Measurements from ENCODE around the gene SPACA4. TPM values are rescaled to one million over a fixed set of nuclear protein-coding genes. Genes with fewer than 3 reads are reported as not detected.

SPACA4 gene
- polyA plus RNA-seq, 3 donors, result not detected

GRCh38 chr19:48623556-48624066 is 17.1 kb downstream of the SPACA4 start:
- peak overlapping the region; percentile 66 to 87 for H3K4me3 Mint-ChIP-seq
- WGBS (ENCODE audit: insufficient coverage), result 42% methylated on average over 7 of the region's 8 CpGs

GRCh38 chr19:48624067-48624594 is 17.6 kb downstream of the SPACA4 start:
- Histone ChIP-seq H3K27me3 (ENCODE audit: control insufficient read depth in 2 of 2, insufficient read depth in 2 of 2, low read length in 2 of 2) (no peaks in the 10 kb centered on the region), H3K4me1 (ENCODE audit: control insufficient read depth in 1 of 2, insufficient read depth in 2 of 2, low read length in 2 of 2) (peaks cover 65 to 69% of the 10 kb centered on the region in 2 donors), H3K79me2 (ENCODE audit: insufficient read depth, low read length) (peaks cover 32% of the 10 kb centered on the region), H4K20me1 (ENCODE audit: insufficient read depth, low read length) (peaks cover 17% of the 10 kb centered on the region), H3K4me3 (replicated peaks in 1 of 3; ENCODE audit: low read depth in 2 of 3, low read length in 3 of 3) (peak overlapping the region in 2 of 3 experiments; percentile 34 to 62), H3K27ac (ENCODE audit: low read depth in 1 of 2, low read length in 2 of 2) (peak overlapping the region; percentile 19 to 92), H3K9me3 (replicated peaks in 1 of 2; ENCODE audit: control insufficient read depth in 1 of 2, insufficient read depth in 1 of 2, low read length in 2 of 2) (no peaks in the 10 kb centered on the region), H2AFZ (ENCODE audit: insufficient read depth, low read depth, low read length, poor library complexity, severe bottlenecking) (peak overlapping the region; percentile 47), H3K4me2 (replicated peaks; ENCODE audit: extremely low read depth, low read length, poor library complexity, severe bottlenecking) (peak overlapping the region; percentile 77), H3K36me3 (replicated peaks in 1 of 2; ENCODE audit: control insufficient read depth in 1 of 2, insufficient read depth in 2 of 2, low read length in 2 of 2) (peaks cover 6 to 24% of the 10 kb centered on the region in 2 donors), H3K9ac (ENCODE audit: insufficient read depth, low read length, poor library complexity, severe bottlenecking) (no peak overlapping the region)
- intact Hi-C loops (cut with micrococcal nuclease), result no loop called here
- TF ChIP-seq CTCF (IDR thresholded peaks at IDR 0.05), result no peak
- Mint-ChIP-seq H3K36me3 (peaks cover 13 to 30% of the 10 kb centered on the region in 2 donors), H3K27me3 (ENCODE audit: low read depth in 3 of 3) (no peaks in the 10 kb centered on the region), H3K4me1 (peaks cover 56% of the 10 kb centered on the region), H3K9me3 (peaks cover 0 to 3% (median 0%) of the 10 kb centered on the region in 7 donors), H3K4me3 (peak overlapping the region; percentile 66 to 87), H3K27ac (peak overlapping the region; percentile 90 to 98 (median 96))
- under 1% methylated on average over 26 of the region's 40 CpGs for WGBS (ENCODE audit: insufficient coverage)
- DNase-seq, result peak; percentile 94 to 96 (median 94)

More at GRCh38 chr19:48623556-48624066, 17.1 kb downstream of the SPACA4 start:
- Histone ChIP-seq H3K4me2 (replicated peaks; ENCODE audit: extremely low read depth, low read length, poor library complexity, severe bottlenecking) (peak overlapping the region; percentile 77), H3K27me3 (ENCODE audit: control insufficient read depth in 2 of 2, insufficient read depth in 2 of 2, low read length in 2 of 2) (no peaks in the 10 kb centered on the region), H3K27ac (ENCODE audit: low read depth in 1 of 2, low read length in 2 of 2) (peak overlapping the region in 1 of 2 donors; percentile 92), H3K4me3 (replicated peaks in 1 of 3; ENCODE audit: low read depth in 2 of 3, low read length in 3 of 3) (peak overlapping the region in 2 of 3 experiments; percentile 9 to 62), H3K79me2 (ENCODE audit: insufficient read depth, low read length) (peaks cover 36% of the 10 kb centered on the region), H3K9ac (ENCODE audit: insufficient read depth, low read length, poor library complexity, severe bottlenecking) (no peak overlapping the region), H3K9me3 (replicated peaks in 1 of 2; ENCODE audit: control insufficient read depth in 1 of 2, insufficient read depth in 1 of 2, low read length in 2 of 2) (no peaks in the 10 kb centered on the region), H4K20me1 (ENCODE audit: insufficient read depth, low read length) (peaks cover 14% of the 10 kb centered on the region), H3K36me3 (replicated peaks in 1 of 2; ENCODE audit: control insufficient read depth in 1 of 2, insufficient read depth in 2 of 2, low read length in 2 of 2) (peaks cover 6 to 20% of the 10 kb centered on the region in 2 donors), H3K4me1 (ENCODE audit: control insufficient read depth in 1 of 2, insufficient read depth in 2 of 2, low read length in 2 of 2) (peaks cover 60 to 63% of the 10 kb centered on the region in 2 donors), H2AFZ (ENCODE audit: insufficient read depth, low read depth, low read length, poor library complexity, severe bottlenecking) (peak overlapping the region; percentile 47)
- peaks cover 13 to 27% of the 10 kb centered on the region in 2 donors for H3K36me3 Mint-ChIP-seq
- intact Hi-C loops (cut with micrococcal nuclease), result no loop called here
- TF ChIP-seq CTCF (IDR thresholded peaks at IDR 0.05), result no peak
- H3K4me1 Mint-ChIP-seq, result peaks cover 53% of the 10 kb centered on the region
- H3K27me3 Mint-ChIP-seq (ENCODE audit: low read depth in 3 of 3), result no peaks in the 10 kb centered on the region
- H3K9me3 Mint-ChIP-seq, result peaks cover 0 to 3% (median 0%) of the 10 kb centered on the region in 7 donors
- H3K27ac Mint-ChIP-seq, result peak overlapping the region; percentile 90 to 98 (median 96)
- DNase-seq, result no peak
